Smooth muscle cell (in vitro differentiated cells): ENCODE measurements around the gene NEU2. TPM values are rescaled to one million over a fixed set of nuclear protein-coding genes. Genes with fewer than 3 reads are reported as not detected.

Source experiments
- DNase-seq: peaks from one replicate; lab custom pipeline; 2025; ENCODE audit not compliant: unreplicated experiment; lab: John Stamatoyannopoulos, UW
- H2AFZ ChIP-seq: fragments of 200-600 bp; sonication (generic); 2 replicates; pipeline ENCODE4 v1.6.0; 2016; ENCODE audit warnings: antibody characterized with exemption, low read depth, mild to moderate bottlenecking
- H3F3A ChIP-seq: fragments of 200-600 bp; sonication (generic); 2 replicates; pipeline ENCODE4 v1.6.0; 2017; ENCODE audit warnings: antibody characterized with exemption, low read depth
- H3K27ac ChIP-seq: fragments of 200-600 bp; sonication (generic); 2 replicates; pipeline ENCODE4 v1.5.1; 2016; ENCODE audit warnings: low read depth, mild to moderate bottlenecking
- H3K27me3 ChIP-seq: fragments of 200-600 bp; sonication (generic); 2 replicates; pipeline ENCODE4 v1.6.1; 2016; ENCODE audit warnings: low read depth, mild to moderate bottlenecking
- H3K36me3 ChIP-seq: fragments of 200-600 bp; sonication (generic); 2 replicates; pipeline ENCODE4 v1.5.1; 2016; ENCODE audit warnings: low read depth
- H3K4me1 ChIP-seq: fragments of 200-600 bp; sonication (generic); 2 replicates; pipeline ENCODE4 v1.5.1; 2016; ENCODE audit warnings: low read depth
- H3K4me2 ChIP-seq: fragments of 200-600 bp; sonication (generic); 2 replicates; pipeline ENCODE4 v1.6.0; 2016; ENCODE audit warnings: mild to moderate bottlenecking
- H3K4me3 ChIP-seq: fragments of 200-600 bp; sonication (generic); 2 replicates; pipeline ENCODE4 v1.5.1; 2016; ENCODE audit warnings: mild to moderate bottlenecking
- H3K79me2 ChIP-seq: fragments of 200-600 bp; sonication (generic); 2 replicates; pipeline ENCODE4 v1.6.0; 2016; ENCODE audit warnings: low read depth, mild to moderate bottlenecking
- H3K9ac ChIP-seq: fragments of 200-600 bp; sonication (generic); 2 replicates; pipeline ENCODE4 v1.6.0; 2016; ENCODE audit warnings: low read depth
- H3K9me3 ChIP-seq: fragments of 200-600 bp; sonication (generic); replicated peaks from 2 replicates; pipeline ENCODE4 v1.5.1; 2016; ENCODE audit warnings: low read depth
- H4K20me1 ChIP-seq: fragments of 200-600 bp; sonication (generic); 2 replicates; pipeline ENCODE4 v1.6.0; 2016; ENCODE audit warnings: low read depth
- CTCF ChIP-seq: fragments of 200-600 bp; sonication (generic); IDR thresholded peaks from 2 replicates; pipeline ENCODE4 v1.5.1; 2017; ENCODE audit warnings: borderline replicate concordance, mild to moderate bottlenecking, antibody characterized with exemption; ENCODE audit not compliant: insufficient read depth, poor library complexity, severe bottlenecking
- WGBS: methylation state at CpG from one replicate; pipeline ENCODE4 v1.1.7; 2016; ENCODE audit warnings: low lambda C conversion rate; 5-methylcytosine and 5-hydroxymethylcytosine counted together
- polyA plus RNA-seq: library from polyadenylated mRNA; unstranded; fragments of >200 nt; fragmentation: Nextera tagmentation; extraction: Ambion mirVana; gene quantifications from 2 replicates; pipeline ENCODE4 v1.2.1, GENCODE V29; 2016
- total RNA-seq: library from RNA; depleted of rRNA; stranded (reverse); fragments of >200 nt; gene quantifications from 2 replicates; pipeline ENCODE4 v1.2.3, GENCODE V29; 2014

Gene NEU2
- total and polyA plus RNA-seq, 2 experiments from 2014 or later, result 0.94 TPM; not detected in 1

GRCh38 chr2:233035426-233036161 lies 3.1 kb downstream of the NEU2 start:
- TF ChIP-seq CTCF, result no peak

GRCh38 chr2:233036162-233036838 lies 3.8 kb downstream of the NEU2 start:
- Histone ChIP-seq H2AFZ (no peak overlapping the region), H3K27me3 (no peaks in the 10 kb centered on the region), H3K27ac (no peak overlapping the region), H3K79me2 (no peaks in the 10 kb centered on the region), H3K4me1 (peaks cover 6% of the 10 kb centered on the region), H3K9me3 (no peaks in the 10 kb centered on the region), H3K4me3 (no peak overlapping the region), H3K4me2 (no peak overlapping the region), H3F3A (no peaks in the 10 kb centered on the region), H3K36me3 (no peaks in the 10 kb centered on the region), H3K9ac (no peak overlapping the region), H4K20me1 (no peaks in the 10 kb centered on the region)
- DNase-seq, result no peak
- 89% methylated on average over 12 of the region's 12 CpGs for WGBS
- no peak for TF ChIP-seq CTCF

More at GRCh38 chr2:233035426-233036161, 3.1 kb downstream of the NEU2 start:
- Histone ChIP-seq H3K4me1 (peaks cover 6% of the 10 kb centered on the region), H3K9me3 (no peaks in the 10 kb centered on the region), H3F3A (no peaks in the 10 kb centered on the region), H4K20me1 (no peaks in the 10 kb centered on the region), H3K27me3 (no peaks in the 10 kb centered on the region), H3K36me3 (no peaks in the 10 kb centered on the region), H3K4me3 (no peak overlapping the region), H3K79me2 (no peaks in the 10 kb centered on the region), H3K9ac (no peak overlapping the region), H3K27ac (no peak overlapping the region), H2AFZ (no peak overlapping the region), H3K4me2 (no peak overlapping the region)
- DNase-seq, result no peak
- WGBS, result 91% methylated on average over 23 of the region's 23 CpGs

- DNase-seq, result no peak
- Histone ChIP-seq H2AFZ (no peak overlapping the region), H3K27me3 (no peaks in the 10 kb centered on the region), H3K4me1 (peaks cover 1% of the 10 kb centered on the region), H3F3A (no peaks in the 10 kb centered on the region), H3K9me3 (no peaks in the 10 kb centered on the region), H3K4me3 (no peak overlapping the region), H4K20me1 (no peaks in the 10 kb centered on the region), H3K9ac (no peak overlapping the region), H3K4me2 (no peak overlapping the region), H3K27ac (no peak overlapping the region), H3K79me2 (no peaks in the 10 kb centered on the region), H3K36me3 (no peaks in the 10 kb centered on the region)
- WGBS, result 80% methylated on average over 2 of the region's 2 CpGs
- TF ChIP-seq CTCF, result no peak
These were observed 4.6 kb downstream of the NEU2 start for GRCh38 chr2:233037078-233037477.
